HL-60 (cell line): ENCODE data around the gene CLRN3.

Experiments
- DNase-seq, 2 experiments: peaks; one replicate each; pipeline ENCODE4 v3.0.0-alpha.2; 2010 to 2020; ENCODE audit warnings: low read depth in 1 of 2, low spot score in 1 of 2
- H3K27ac ChIP-seq: fragments of 250-450 bp; sonication (Bioruptor Pico); replicated peaks from 2 replicates; pipeline ENCODE4 v1.5.1; 2020; ENCODE audit warnings: mild to moderate bottlenecking, moderate library complexity
- H3K27me3 ChIP-seq: fragments of 250-450 bp; sonication (Bioruptor Pico); 2 replicates; pipeline ENCODE4 v1.5.1; 2021; ENCODE audit warnings: mild to moderate bottlenecking, moderate library complexity; ENCODE audit not compliant: insufficient read depth, poor library complexity, severe bottlenecking
- H3K4me3 ChIP-seq: replicated peaks from 2 replicates; pipeline ENCODE4 v1.5.1; 2011; ENCODE audit warnings: mild to moderate bottlenecking, control low read depth, low read length; ENCODE audit not compliant: insufficient read depth
- CTCF ChIP-seq: IDR thresholded peaks from one replicate; pipeline ENCODE4 v1.5.1; 2011; ENCODE audit warnings: low read length, control low read depth, inconsistent platforms; ENCODE audit not compliant: insufficient read depth
- GABPA ChIP-seq: IDR thresholded peaks from 2 replicates; pipeline ENCODE4 v1.6.1; 2012; ENCODE audit warnings: low read depth
- POLR2AphosphoS5 ChIP-seq: IDR thresholded peaks from 2 replicates; pipeline ENCODE4 v1.6.1; 2012; ENCODE audit warnings: low read depth
- REST ChIP-seq: IDR thresholded peaks from 2 replicates; pipeline ENCODE4 v1.6.1; 2012; ENCODE audit warnings: low read depth; ENCODE audit not compliant: insufficient replicate concordance
- SPI1 ChIP-seq: IDR thresholded peaks from 2 replicates; pipeline ENCODE4 v1.6.1; 2012; ENCODE audit warnings: low read depth, mild to moderate bottlenecking, borderline replicate concordance

Gene CLRN3

DNA sequence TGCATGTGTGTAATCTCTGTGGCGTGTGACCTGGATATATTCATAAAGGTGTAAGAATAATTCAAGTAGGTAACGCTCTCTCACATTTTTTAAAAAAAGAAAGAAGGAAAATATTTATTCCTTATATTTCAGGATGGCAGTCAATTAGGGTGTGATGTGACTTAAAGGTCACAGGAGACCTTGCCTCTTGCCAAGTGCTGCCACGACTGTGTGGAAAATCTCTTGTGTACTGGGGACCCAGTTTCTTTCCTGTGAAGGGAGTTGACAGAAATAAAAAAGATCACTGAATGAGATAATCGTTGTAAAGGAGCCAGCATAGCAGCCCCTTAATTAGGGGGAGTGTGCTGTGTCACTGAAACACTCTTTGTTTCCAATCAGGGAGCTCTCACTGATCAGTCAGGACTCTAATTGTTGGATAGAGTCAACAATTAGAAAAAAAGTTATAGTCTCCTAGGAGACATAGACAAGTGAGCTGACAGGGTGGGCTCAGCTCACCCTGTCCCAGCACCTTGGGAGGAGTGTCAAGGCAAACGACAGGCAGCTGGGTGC, 45.2 kb upstream of the CLRN3 start:
- H3K4me3 ChIP-seq, result no peak overlapping the region
- no peak for TF ChIP-seq GABPA
- TF ChIP-seq POLR2AphosphoS5, result no peak
- no peak for TF ChIP-seq REST
- TF ChIP-seq CTCF, result no peak
- TF ChIP-seq SPI1, result no peak
- DNase-seq, result no peak
- H3K27ac ChIP-seq, result no peak overlapping the region
- H3K27me3 ChIP-seq, result no peaks in the 10 kb centered on the region

DNA sequence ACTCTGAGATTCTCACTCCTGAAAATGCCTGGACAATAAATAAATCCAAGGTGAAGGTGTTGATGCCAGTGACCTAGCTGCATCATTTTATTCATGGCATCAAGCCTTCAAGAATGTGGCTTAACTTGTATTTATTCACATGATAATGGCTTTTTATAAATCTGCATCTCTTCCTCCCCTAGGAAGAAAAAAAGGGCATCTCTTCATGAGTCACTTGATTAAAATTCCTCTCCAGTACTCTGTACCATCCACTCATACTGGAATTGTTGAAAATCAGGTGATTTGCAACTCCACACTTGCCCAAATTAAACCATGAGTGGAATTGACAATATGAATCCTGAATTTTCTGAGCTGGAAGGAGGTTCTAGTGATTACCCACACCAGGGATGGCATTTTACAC, 44.3 kb upstream of the CLRN3 start:
- DNase-seq, result no peak
- Histone ChIP-seq H3K27me3 (no peaks in the 10 kb centered on the region), H3K27ac (no peak overlapping the region), H3K4me3 (no peak overlapping the region)
- no peak for TF ChIP-seq GABPA
- TF ChIP-seq POLR2AphosphoS5, result no peak

GRCh38 chr10:127935071-127935561, 42.4 kb upstream of the CLRN3 start:
- Histone ChIP-seq H3K4me3 (no peak overlapping the region), H3K27me3 (no peaks in the 10 kb centered on the region), H3K27ac (no peak overlapping the region)
- no peak for DNase-seq
- TF ChIP-seq SPI1, result no peak
- TF ChIP-seq CTCF, result no peak
- TF ChIP-seq REST, result no peak
- TF ChIP-seq POLR2AphosphoS5, result no peak
- TF ChIP-seq GABPA, result no peak

GRCh38 chr10:127934383-127934782, 41.6 kb upstream of the CLRN3 start:
- H3K27ac ChIP-seq, result no peak overlapping the region
- DNase-seq, result no peak
- no peak for TF ChIP-seq REST
- no peaks in the 10 kb centered on the region for H3K27me3 ChIP-seq
- no peak overlapping the region for H3K4me3 ChIP-seq
